ENCODE results near the gene MCC.
A peak's percentile ranks its signal among the peaks of the same experiment; 100 is the strongest.

Gene MCC

DNA sequence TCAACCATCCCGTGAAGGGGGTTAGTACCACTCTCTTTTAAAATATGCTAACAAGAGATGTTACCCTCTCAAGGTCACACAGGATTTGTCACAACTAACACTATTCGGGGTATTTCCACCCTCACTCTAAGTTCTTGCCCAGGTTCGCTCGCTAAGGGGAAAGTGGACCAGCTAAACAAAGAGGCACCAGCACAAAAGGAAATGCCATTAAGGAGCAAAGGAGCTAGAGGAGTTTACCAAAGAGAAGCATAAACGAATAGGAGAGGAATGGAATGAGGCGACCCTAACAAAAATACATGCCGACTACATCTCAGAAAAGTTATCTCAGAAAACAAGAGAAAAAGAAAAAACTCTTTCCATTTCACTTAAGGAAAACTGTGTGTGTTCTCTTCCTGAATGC is 340.7 kb downstream of the MCC start:
- DNase-seq, result no peak
- H3K27ac ChIP-seq, result peak overlapping the region; percentile 72
- H3K27me3 ChIP-seq (ENCODE audit: insufficient read depth, low read depth, severe bottlenecking), result no peaks in the 10 kb centered on the region
- no peak for TF ChIP-seq CTCF (IDR thresholded peaks at IDR 0.05; ENCODE audit: low read depth, low read length)
- H3K4me3 ChIP-seq (ENCODE audit: low read depth, low read length), result no peak overlapping the region; the same call in 1 of the 2 replicates
- H3K36me3 ChIP-seq, result peaks cover 88% of the 10 kb centered on the region
- H3K9me3 ChIP-seq (ENCODE audit: severe bottlenecking), result no peaks in the 10 kb centered on the region

- Histone ChIP-seq H3K4me3 (ENCODE audit: low read depth, low read length) (peak overlapping the region; percentile 21), H3K36me3 (peaks cover 88% of the 10 kb centered on the region), H3K27ac (peak overlapping the region; percentile 82), H3K27me3 (ENCODE audit: insufficient read depth, low read depth, severe bottlenecking) (no peaks in the 10 kb centered on the region), H3K9me3 (ENCODE audit: severe bottlenecking) (no peaks in the 10 kb centered on the region)
- no peak for TF ChIP-seq CTCF (IDR thresholded peaks at IDR 0.05; ENCODE audit: low read depth, low read length)
- DNase-seq, result peak; percentile 88
These were observed 341.1 kb downstream of the MCC start for GRCh38 chr5:113147101-113147508.

- no peaks in the 10 kb centered on the region for H3K9me3 ChIP-seq (ENCODE audit: severe bottlenecking)
- TF ChIP-seq CTCF (IDR thresholded peaks at IDR 0.05; ENCODE audit: low read depth, low read length), result no peak
- no peak for DNase-seq
- H3K27ac ChIP-seq, result peak overlapping the region; percentile 82
- H3K4me3 ChIP-seq (ENCODE audit: low read depth, low read length), result no peak overlapping the region
- H3K27me3 ChIP-seq (ENCODE audit: insufficient read depth, low read depth, severe bottlenecking), result no peaks in the 10 kb centered on the region
- peaks cover 88% of the 10 kb centered on the region for H3K36me3 ChIP-seq
These were observed 342.4 kb downstream of the MCC start for GRCh38 chr5:113145757-113146387.

- Histone ChIP-seq H3K9me3 (ENCODE audit: severe bottlenecking) (no peaks in the 10 kb centered on the region), H3K36me3 (peaks cover 96% of the 10 kb centered on the region), H3K27ac (peak overlapping the region; percentile 72), H3K4me3 (ENCODE audit: low read depth, low read length) (no peak overlapping the region), H3K27me3 (ENCODE audit: insufficient read depth, low read depth, severe bottlenecking) (no peaks in the 10 kb centered on the region)
- TF ChIP-seq CTCF (IDR thresholded peaks at IDR 0.05; ENCODE audit: low read depth, low read length), result no peak
- peak; percentile 53 for DNase-seq
These were observed 346.1 kb downstream of the MCC start for GRCh38 chr5:113142186-113142585.

- H3K27me3 ChIP-seq (ENCODE audit: insufficient read depth, low read depth, severe bottlenecking), result no peaks in the 10 kb centered on the region
- no peak overlapping the region for H3K4me3 ChIP-seq (ENCODE audit: low read depth, low read length)
- no peak for TF ChIP-seq CTCF (IDR thresholded peaks at IDR 0.05; ENCODE audit: low read depth, low read length)
- peaks cover 99% of the 10 kb centered on the region for H3K36me3 ChIP-seq
- peak overlapping the region; percentile 72 for H3K27ac ChIP-seq
- peak; percentile 64 for DNase-seq
- no peaks in the 10 kb centered on the region for H3K9me3 ChIP-seq (ENCODE audit: severe bottlenecking)
These were observed 347.2 kb downstream of the MCC start for GRCh38 chr5:113140837-113141671.
